H9 (cell line): ENCODE data around the gene SRSF7. TPM values are rescaled to one million over a fixed set of nuclear protein-coding genes. Genes with fewer than 3 reads are reported as not detected.

Experiments used
- DNase-seq: peaks from one replicate; pipeline ENCODE4 v3.0.0-alpha.2; 2017
- H2AFZ ChIP-seq: one replicate; pipeline ENCODE4 v1.6.1; 2013; ENCODE audit warnings: mild to moderate bottlenecking, low read length, control low read depth, moderate library complexity
- H2AK5ac ChIP-seq: 2 replicates; pipeline ENCODE4 v1.6.1; 2013; ENCODE audit warnings: low read length, control low read depth, mixed read lengths; ENCODE audit not compliant: insufficient read length
- H2BK120ac ChIP-seq: one replicate; pipeline ENCODE4 v1.6.1; 2013; ENCODE audit warnings: low read depth, mild to moderate bottlenecking, low read length, control low read depth, inconsistent platforms; ENCODE audit not compliant: poor library complexity, severe bottlenecking
- H2BK12ac ChIP-seq: 2 replicates; pipeline ENCODE4 v1.6.1; 2013; ENCODE audit warnings: low read length, control low read depth, mixed read lengths, low read depth; ENCODE audit not compliant: insufficient read length
- H2BK15ac ChIP-seq: 2 replicates; pipeline ENCODE4 v1.6.1; 2013; ENCODE audit warnings: low read depth, low read length, control low read depth
- H2BK20ac ChIP-seq: one replicate; pipeline ENCODE4 v1.6.1; 2013; ENCODE audit warnings: low read depth, mild to moderate bottlenecking, low read length, control low read depth, inconsistent platforms; ENCODE audit not compliant: poor library complexity, severe bottlenecking
- H2BK5ac ChIP-seq: 2 replicates; pipeline ENCODE4 v1.6.1; 2013; ENCODE audit warnings: low read length, control low read depth, mixed read lengths; ENCODE audit not compliant: insufficient read length
- H3K14ac ChIP-seq: 2 replicates; pipeline ENCODE4 v1.6.1; 2013; ENCODE audit warnings: low read length, control low read depth; ENCODE audit not compliant: insufficient read depth
- H3K18ac ChIP-seq: 2 replicates; pipeline ENCODE4 v1.6.1; 2013; ENCODE audit warnings: low read depth, mild to moderate bottlenecking, mixed read lengths, low read length, control low read depth; ENCODE audit not compliant: insufficient read length
- H3K23ac ChIP-seq: 2 replicates; pipeline ENCODE4 v1.6.1; 2013; ENCODE audit warnings: low read length, control low read depth, mixed read lengths, low read depth; ENCODE audit not compliant: insufficient read length
- H3K23me2 ChIP-seq: 2 replicates; pipeline ENCODE4 v1.6.1; 2013; ENCODE audit warnings: low read depth, mild to moderate bottlenecking, mixed read lengths, low read length, control low read depth; ENCODE audit not compliant: insufficient read length, poor library complexity, severe bottlenecking
- H3K27ac ChIP-seq: 2 replicates; pipeline ENCODE4 v1.5.1; 2013; ENCODE audit warnings: low read length, control low read depth, mixed read lengths, low read depth; ENCODE audit not compliant: insufficient read length
- H3K27me3 ChIP-seq: 2 replicates; pipeline ENCODE4 v1.6.1; 2013; ENCODE audit warnings: low read length, control low read depth, inconsistent platforms; ENCODE audit not compliant: insufficient read depth
- H3K4ac ChIP-seq: 2 replicates; pipeline ENCODE4 v1.6.1; 2013; ENCODE audit warnings: low read depth, mild to moderate bottlenecking, control low read depth, inconsistent platforms, low read length, moderate library complexity
- H3K4me1 ChIP-seq: 2 replicates; pipeline ENCODE4 v1.6.1; 2013; ENCODE audit warnings: low read length, control low read depth, inconsistent platforms; ENCODE audit not compliant: insufficient read depth
- H3K4me2 ChIP-seq: 2 replicates; pipeline ENCODE4 v1.6.1; 2013; ENCODE audit warnings: low read length, control low read depth, mixed read lengths; ENCODE audit not compliant: insufficient read length, insufficient read depth
- H3K56ac ChIP-seq: 2 replicates; pipeline ENCODE4 v1.6.1; 2013; ENCODE audit warnings: low read depth, mild to moderate bottlenecking, mixed read lengths, low read length, control low read depth; ENCODE audit not compliant: insufficient read length
- H3K79me1 ChIP-seq: 2 replicates; pipeline ENCODE4 v1.6.1; 2013; ENCODE audit warnings: low read depth, mild to moderate bottlenecking, moderate library complexity, low read length, control low read depth, inconsistent platforms; ENCODE audit not compliant: insufficient read depth, poor library complexity, severe bottlenecking
- H3K79me2 ChIP-seq: 2 replicates; pipeline ENCODE4 v1.6.1; 2013; ENCODE audit warnings: low read length, control low read depth, inconsistent platforms; ENCODE audit not compliant: insufficient read depth
- H3K9ac ChIP-seq: 2 replicates; pipeline ENCODE4 v1.6.1; 2013; ENCODE audit warnings: low read length, control low read depth, mixed read lengths; ENCODE audit not compliant: insufficient read length; ENCODE audit errors: extremely low read depth
- H3K9me3 ChIP-seq: one replicate; pipeline ENCODE4 v1.6.1; 2013; ENCODE audit warnings: low read depth, low read length, inconsistent platforms; ENCODE audit not compliant: control insufficient read depth
- H3T11ph ChIP-seq: one replicate; pipeline ENCODE4 v1.6.1; 2013; ENCODE audit warnings: mild to moderate bottlenecking, low read length, control low read depth, inconsistent platforms
- H4K20me1 ChIP-seq: one replicate; pipeline ENCODE4 v1.6.1; 2013; ENCODE audit not compliant: control insufficient read depth, insufficient read length, insufficient read depth
- H4K5ac ChIP-seq: 2 replicates; pipeline ENCODE4 v1.6.1; 2013; ENCODE audit warnings: low read depth, mild to moderate bottlenecking, mixed read lengths, low read length, control low read depth; ENCODE audit not compliant: insufficient read length
- H4K8ac ChIP-seq: replicated peaks from 2 replicates; pipeline ENCODE4 v1.6.1; 2013; ENCODE audit warnings: low read length, control low read depth, mixed read lengths, low read depth; ENCODE audit not compliant: insufficient read length
- H4K91ac ChIP-seq: 2 replicates; pipeline ENCODE4 v1.6.1; 2013; ENCODE audit warnings: low read depth, mild to moderate bottlenecking, moderate library complexity, mixed read lengths, low read length, control low read depth; ENCODE audit not compliant: insufficient read length
- H3K27ac Mint-ChIP-seq, 3 experiments: 2 replicates in 2 of 3; 3 replicates in 1 of 3; pipeline ENCODE4 v1.8.0; 2020 to 2021; ENCODE audit warnings: mixed read lengths in 3 of 3, mild to moderate bottlenecking in 1 of 3, moderate library complexity in 1 of 3
- H3K27me3 Mint-ChIP-seq: 2 replicates; pipeline ENCODE4 v1.8.0; 2021; ENCODE audit warnings: low read depth, mild to moderate bottlenecking, moderate library complexity, mixed read lengths
- H3K36me3 Mint-ChIP-seq, 3 experiments: 2 replicates in 2 of 3; 3 replicates in 1 of 3; pipeline ENCODE4 v1.8.0; 2020 to 2021; ENCODE audit warnings: low read depth in 3 of 3, mixed read lengths in 3 of 3; ENCODE audit not compliant: insufficient read depth in 1 of 3
- H3K4me1 Mint-ChIP-seq, 2 experiments: 2 replicates each; pipeline ENCODE4 v1.8.0; 2020; ENCODE audit warnings: mixed read lengths in 2 of 2
- H3K4me3 Mint-ChIP-seq, 2 experiments: 2 replicates in 1 of 2; 3 replicates in 1 of 2; pipeline ENCODE4 v1.8.0; 2020 to 2021; ENCODE audit warnings: mild to moderate bottlenecking in 2 of 2, mixed read lengths in 2 of 2, moderate library complexity in 1 of 2
- H3K9me3 Mint-ChIP-seq, 2 experiments: 2 replicates in 1 of 2; 3 replicates in 1 of 2; pipeline ENCODE4 v1.8.0; 2020; ENCODE audit warnings: mild to moderate bottlenecking in 2 of 2, mixed read lengths in 2 of 2, moderate library complexity in 1 of 2
- WGBS: extraction: QIAGEN DNeasy Blood & Tissue Kit; methylation state at CpG from one replicate; pipeline ENCODE4 v1.1.7; 2013; ENCODE audit warnings: missing lambda C conversion rate, low lambda C conversion rate, mixed read lengths; ENCODE audit not compliant: insufficient read length; ENCODE audit errors: extremely low coverage; 5-methylcytosine and 5-hydroxymethylcytosine counted together
- total RNA-seq: library from RNA; stranded (reverse); gene quantifications from 2 replicates; pipeline ENCODE4 v1.2.1, GENCODE V29; 2021
- TF ChIP-seq, protein P1 (sequence below): fragments of 200-600 bp; sonication (generic); conservative IDR thresholded peaks from 3 replicates; pipeline ENCODE4 v1.8.0; 2021; ENCODE audit warnings: antibody characterized with exemption, mild to moderate bottlenecking

The SRSF7 gene
- total RNA-seq, 1 experiment from 2014 or later = 576 TPM

DNA sequence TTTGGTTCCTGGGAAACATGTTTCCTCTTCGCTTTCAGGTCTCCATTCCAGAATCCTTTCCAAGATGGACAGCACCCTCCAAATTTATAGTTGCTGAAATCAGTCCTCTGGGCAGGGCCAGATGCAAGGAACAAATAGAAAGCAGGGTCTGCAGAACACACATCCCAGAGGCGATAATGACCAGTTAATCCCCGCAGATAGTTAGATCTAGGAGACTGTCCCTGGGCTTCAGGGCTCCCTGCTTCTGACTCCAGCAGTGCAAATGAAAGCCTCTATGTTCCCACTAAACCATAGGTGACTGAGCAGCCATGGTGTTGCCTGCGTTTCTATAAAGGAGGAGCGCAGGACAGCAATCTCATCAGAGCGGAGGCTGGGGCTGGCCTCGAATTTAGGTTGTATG, 38.7 kb downstream of the SRSF7 start:
- WGBS = no CpG with 5 or more reads among the region's 7 CpGs
- DNase-seq = no peak
- H2AFZ ChIP-seq = no peak overlapping the region
- 0 out of 2 replicates have a peak, but pooled peaks cover 3% of the 10 kb centered on the region for H3K4me1 ChIP-seq
- Mint-ChIP-seq H3K27ac (peak overlapping the region in 1 of 3 experiments; percentile 53; a peak in 2 of 7 replicates), H3K27me3 (no peaks in the 10 kb centered on the region; the same call in 1 of the 2 replicates), H3K4me1 (peaks cover 15% of the 10 kb centered on the region in 2 experiments), H3K9me3 (peaks cover 2 to 4% of the 10 kb centered on the region in 2 experiments; a peak in 2 of 5 replicates), H3K4me3 (no peak overlapping the region), H3K36me3 (peaks cover 5 to 6% (median 6%) of the 10 kb centered on the region in 3 experiments)
- H3K9me3 ChIP-seq = no peaks in the 10 kb centered on the region
- H4K20me1 ChIP-seq = no peaks in the 10 kb centered on the region
- H3K56ac ChIP-seq = no peak overlapping the region
- TF ChIP-seq, protein P1, sequence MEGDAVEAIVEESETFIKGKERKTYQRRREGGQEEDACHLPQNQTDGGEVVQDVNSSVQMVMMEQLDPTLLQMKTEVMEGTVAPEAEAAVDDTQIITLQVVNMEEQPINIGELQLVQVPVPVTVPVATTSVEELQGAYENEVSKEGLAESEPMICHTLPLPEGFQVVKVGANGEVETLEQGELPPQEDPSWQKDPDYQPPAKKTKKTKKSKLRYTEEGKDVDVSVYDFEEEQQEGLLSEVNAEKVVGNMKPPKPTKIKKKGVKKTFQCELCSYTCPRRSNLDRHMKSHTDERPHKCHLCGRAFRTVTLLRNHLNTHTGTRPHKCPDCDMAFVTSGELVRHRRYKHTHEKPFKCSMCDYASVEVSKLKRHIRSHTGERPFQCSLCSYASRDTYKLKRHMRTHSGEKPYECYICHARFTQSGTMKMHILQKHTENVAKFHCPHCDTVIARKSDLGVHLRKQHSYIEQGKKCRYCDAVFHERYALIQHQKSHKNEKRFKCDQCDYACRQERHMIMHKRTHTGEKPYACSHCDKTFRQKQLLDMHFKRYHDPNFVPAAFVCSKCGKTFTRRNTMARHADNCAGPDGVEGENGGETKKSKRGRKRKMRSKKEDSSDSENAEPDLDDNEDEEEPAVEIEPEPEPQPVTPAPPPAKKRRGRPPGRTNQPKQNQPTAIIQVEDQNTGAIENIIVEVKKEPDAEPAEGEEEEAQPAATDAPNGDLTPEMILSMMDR = no peak
- no peak overlapping the region for H2BK20ac ChIP-seq
- H3K18ac ChIP-seq = no peak overlapping the region
- no peak overlapping the region for H3K9ac ChIP-seq
- no peak overlapping the region for H2BK5ac ChIP-seq
- no peak overlapping the region for H2BK12ac ChIP-seq
- H3K4ac ChIP-seq = no peak overlapping the region
- H4K8ac ChIP-seq = no peak overlapping the region
- H3K23me2 ChIP-seq = no peaks in the 10 kb centered on the region
- H3K27ac ChIP-seq = no peak overlapping the region
- H2AK5ac ChIP-seq = no peak overlapping the region
- no peak overlapping the region for H3K14ac ChIP-seq
- H3K79me2 ChIP-seq = no peaks in the 10 kb centered on the region
- H2BK15ac ChIP-seq = no peak overlapping the region
- no peak overlapping the region for H4K91ac ChIP-seq
- no peak overlapping the region for H3K4me2 ChIP-seq
- no peak overlapping the region for H3K23ac ChIP-seq
- H3K27me3 ChIP-seq = no peaks in the 10 kb centered on the region
- no peaks in the 10 kb centered on the region for H3K79me1 ChIP-seq
- H3T11ph ChIP-seq = no peak overlapping the region
- no peak overlapping the region for H4K5ac ChIP-seq
- no peak overlapping the region for H2BK120ac ChIP-seq
